ENCODE data around the gene CCR6. TPM values are rescaled to one million over a fixed set of nuclear protein-coding genes. Genes with fewer than 3 reads are reported as not detected.

CCR6 gene
- total and polyA plus RNA-seq, 2 of the 13 experiments (the other 11 are each of a cell fraction or from before 2014, with no cell fraction given): 4.5 to 8.7 TPM

DNA sequence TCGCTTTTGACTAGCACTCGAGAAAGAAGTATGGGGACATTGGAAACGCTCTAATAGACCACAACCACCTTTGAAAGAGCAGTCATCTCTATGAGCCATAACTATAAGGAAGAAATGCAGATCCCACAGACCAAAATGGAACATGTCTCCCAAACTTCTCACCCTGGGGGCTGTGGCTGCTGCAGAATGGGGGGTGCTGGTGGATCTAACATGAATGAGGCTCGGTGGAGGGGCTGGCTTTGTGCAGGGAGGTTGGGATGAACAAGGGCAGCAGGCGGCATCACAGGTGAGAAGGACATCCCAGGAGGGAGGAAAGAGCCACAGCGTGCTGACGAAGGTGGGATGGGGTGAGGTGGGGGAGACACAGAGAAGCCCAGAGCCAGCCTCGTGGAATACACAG lies 10.5 kb upstream of the CCR6 start (continued):
- no peak for TF ChIP-seq ZXDC (CRISPR knock-in tag; IDR thresholded peaks at IDR 0.05)
- no peak for TF ChIP-seq AHR (CRISPR knock-in tag; IDR thresholded peaks at IDR 0.05)
- TF ChIP-seq HNRNPUL1 (IDR thresholded peaks at IDR 0.05; ENCODE audit: low read depth, low read length): no peak
- TF ChIP-seq PRDM4 (CRISPR knock-in tag; IDR thresholded peaks at IDR 0.05; ENCODE audit: borderline replicate concordance): no peak
- TF ChIP-seq ZSCAN30 (CRISPR knock-in tag; IDR thresholded peaks at IDR 0.05): no peak
- TF ChIP-seq FOSL1 (CRISPR knock-in tag; IDR thresholded peaks at IDR 0.05; ENCODE audit: borderline replicate concordance): no peak
- TF ChIP-seq JARID2 (CRISPR knock-in tag; IDR thresholded peaks at IDR 0.05; ENCODE audit: insufficient replicate concordance): no peak

Data from HepG2 (cell line).